Erythroblast (primary cell): ENCODE results near the gene WWC1.
"Not testable (repeated sequence)": the region's sequence is repeated elsewhere in the genome, so short reads cannot be mapped to it uniquely, and the experiment has no call there.

ENCODE experiments used
- DNase-seq, 2 experiments: peaks; one replicate each; lab custom pipeline; 2025; lab: John Stamatoyannopoulos, UW
- GATA1 ChIP-seq: IDR thresholded peaks from 2 replicates; pipeline ENCODE4 v1.6.1; 2011; ENCODE audit warnings: low read depth, mild to moderate bottlenecking, control low read depth, low read length, moderate library complexity
- POLR2A ChIP-seq: IDR thresholded peaks from 2 replicates; pipeline ENCODE4 v1.6.1; 2011; ENCODE audit warnings: mild to moderate bottlenecking, low read length

Gene WWC1

GRCh38 chr5:168308976-168309598, 17.6 kb downstream of the WWC1 start:
- DNase-seq = no peak
- TF ChIP-seq GATA1 = no peak
- TF ChIP-seq POLR2A = no peak

- DNase-seq = not testable (repeated sequence)
These were observed 19.1 kb downstream of the WWC1 start for GRCh38 chr5:168310541-168310940.

- TF ChIP-seq POLR2A = no peak
- no peak for TF ChIP-seq GATA1
- DNase-seq = no peak
These were observed 19.7 kb downstream of the WWC1 start for GRCh38 chr5:168311061-168311566.

GRCh38 chr5:168312606-168313295, 21.3 kb downstream of the WWC1 start:
- DNase-seq = no peak
- TF ChIP-seq GATA1 (no peak), POLR2A (no peak)

- DNase-seq = no peak
- TF ChIP-seq POLR2A = no peak
- TF ChIP-seq GATA1 = no peak
These were observed 22.3 kb downstream of the WWC1 start for GRCh38 chr5:168313596-168314204.

- DNase-seq = no peak
- no peak for TF ChIP-seq GATA1
- no peak for TF ChIP-seq POLR2A
These were observed 23.4 kb downstream of the WWC1 start for GRCh38 chr5:168314735-168315411.

GRCh38 chr5:168315416-168316138, 24.1 kb downstream of the WWC1 start:
- no peak for DNase-seq
- TF ChIP-seq POLR2A (no peak), GATA1 (no peak)

- no peak for TF ChIP-seq POLR2A
- TF ChIP-seq GATA1 = no peak
- no peak for DNase-seq
These were observed 24.7 kb downstream of the WWC1 start for GRCh38 chr5:168316139-168316578.

- no peak for DNase-seq
- TF ChIP-seq POLR2A (no peak), GATA1 (no peak)
These were observed 25.7 kb downstream of the WWC1 start for GRCh38 chr5:168317096-168317520.

GRCh38 chr5:168317521-168318147, 26.2 kb downstream of the WWC1 start:
- no peak for DNase-seq
- no peak for TF ChIP-seq GATA1
- TF ChIP-seq POLR2A = no peak

- TF ChIP-seq GATA1 (no peak), POLR2A (no peak)
- no peak for DNase-seq
These were observed 26.8 kb downstream of the WWC1 start for GRCh38 chr5:168318240-168318639.

GRCh38 chr5:168319774-168320173, 28.3 kb downstream of the WWC1 start:
- DNase-seq = no peak
- TF ChIP-seq POLR2A (no peak), GATA1 (no peak)

- DNase-seq = no peak
- no peak for TF ChIP-seq POLR2A
- no peak for TF ChIP-seq GATA1
These were observed 29.4 kb downstream of the WWC1 start for GRCh38 chr5:168320805-168321204.
